GM12864 (cell line): ENCODE measurements around the gene UXT.

Experiments used
- DNase-seq: peaks from one replicate; pipeline ENCODE4 v3.0.0-alpha.2; 2011; ENCODE audit warnings: low read depth
- H3K4me3 ChIP-seq: 2 replicates; pipeline ENCODE4 v1.5.1; 2011; ENCODE audit warnings: mild to moderate bottlenecking, low read depth, low read length, control low read depth
- CTCF ChIP-seq: IDR thresholded peaks from 2 replicates; pipeline ENCODE4 v1.5.1; 2011; ENCODE audit warnings: low read depth, mild to moderate bottlenecking, moderate library complexity, low read length, control low read depth, inconsistent platforms; ENCODE audit errors: missing control alignments

The UXT gene

GRCh38 chrX:47629419-47630200 is 29.4 kb downstream of the UXT start, which contains the start of gene CFP:
CFP (minus strand) TSS chrX:47629930; CDS start chrX:47629844, 86 bp downstream.
- no peak for TF ChIP-seq CTCF
- DNase-seq: no peak
- H3K4me3 ChIP-seq: no peak within 1 kb of the TSS; the same call in 1 of the 2 replicates

- no peak overlapping the region for H3K4me3 ChIP-seq
- TF ChIP-seq CTCF: peak; percentile 42
- DNase-seq: no peak
Measured at GRCh38 chrX:47628982-47629381, 30.0 kb downstream of the UXT start.

GRCh38 chrX:47625365-47625764 is 33.6 kb downstream of the UXT start:
- no peak overlapping the region for H3K4me3 ChIP-seq
- no peak for DNase-seq
- no peak for TF ChIP-seq CTCF

GRCh38 chrX:47623540-47624027 is 35.4 kb downstream of the UXT start:
- no peak for DNase-seq
- TF ChIP-seq CTCF: no peak
- H3K4me3 ChIP-seq: no peak overlapping the region

GRCh38 chrX:47621851-47622250 is 37.1 kb downstream of the UXT start:
- H3K4me3 ChIP-seq: no peak overlapping the region
- no peak for DNase-seq
- TF ChIP-seq CTCF: no peak

- no peak for DNase-seq
- no peak for TF ChIP-seq CTCF
- no peak overlapping the region for H3K4me3 ChIP-seq
Measured at GRCh38 chrX:47620303-47620685, 38.7 kb downstream of the UXT start.
